SKM-1 (cell line): Measurements from ENCODE around the gene TUT7.
"Not testable (repeated sequence)": the region's sequence is repeated elsewhere in the genome, so short reads cannot be mapped to it uniquely, and the experiment has no call there.

Source experiments
- DNase-seq: peaks from one replicate; lab custom pipeline; 2025; ENCODE audit not compliant: unreplicated experiment; lab: John Stamatoyannopoulos, UW

The TUT7 gene

GRCh38 chr9:86350006-86350760 is 4.0 kb downstream of the TUT7 start:
- no peak for DNase-seq

- no peak for DNase-seq
Measured at GRCh38 chr9:86349271-86349670, 4.9 kb downstream of the TUT7 start.

GRCh38 chr9:86347991-86348390 is 6.2 kb downstream of the TUT7 start:
- no peak for DNase-seq

GRCh38 chr9:86344818-86345217 is 9.4 kb downstream of the TUT7 start:
- no peak for DNase-seq

GRCh38 chr9:86342269-86342668 is 11.9 kb downstream of the TUT7 start:
- no peak for DNase-seq

- no peak for DNase-seq
Measured at GRCh38 chr9:86341007-86341491, 13.2 kb downstream of the TUT7 start.

GRCh38 chr9:86340356-86341006 is 13.7 kb downstream of the TUT7 start:
- no peak for DNase-seq

GRCh38 chr9:86337469-86338108 is 16.6 kb downstream of the TUT7 start:
- no peak for DNase-seq

GRCh38 chr9:86336058-86336457 is 18.2 kb downstream of the TUT7 start:
- no peak for DNase-seq

- no peak for DNase-seq
Measured at GRCh38 chr9:86333651-86334050, 20.6 kb downstream of the TUT7 start.

- no peak for DNase-seq
Measured at GRCh38 chr9:86330186-86330585, 24.0 kb downstream of the TUT7 start.

GRCh38 chr9:86329649-86330048 is 24.6 kb downstream of the TUT7 start:
- DNase-seq: no peak

- DNase-seq: no peak
Measured at GRCh38 chr9:86328156-86328555, 26.1 kb downstream of the TUT7 start.

GRCh38 chr9:86326536-86326935 is 27.7 kb downstream of the TUT7 start:
- DNase-seq: no peak

- no peak for DNase-seq
Measured at GRCh38 chr9:86324901-86325300, 29.3 kb downstream of the TUT7 start.

GRCh38 chr9:86324308-86324707 is 29.9 kb downstream of the TUT7 start:
- DNase-seq: no peak

- DNase-seq: no peak
Measured at GRCh38 chr9:86322973-86323644, 31.1 kb downstream of the TUT7 start.

- DNase-seq: no peak
Measured at GRCh38 chr9:86321373-86321772, 32.8 kb downstream of the TUT7 start.

GRCh38 chr9:86318187-86318586 is 36.0 kb downstream of the TUT7 start:
- no peak for DNase-seq

- DNase-seq: no peak
Measured at GRCh38 chr9:86315078-86315477, 39.1 kb downstream of the TUT7 start.

- DNase-seq: not testable (repeated sequence)
Measured at GRCh38 chr9:86312959-86313358, 41.3 kb downstream of the TUT7 start.

GRCh38 chr9:86308687-86309086 is 45.5 kb downstream of the TUT7 start:
- no peak for DNase-seq
